GM23248 (cell line): ENCODE data around the gene TOE1.

Experiments
- EZH2 ChIP-seq: fragments of 200-600 bp; sonication (generic); IDR thresholded peaks from 2 replicates; pipeline ENCODE4 v1.6.1; 2018; ENCODE audit warnings: antibody characterized with exemption, mild to moderate bottlenecking; ENCODE audit not compliant: insufficient read depth, poor library complexity, severe bottlenecking
- EZH2phosphoT487 ChIP-seq: fragments of 200-600 bp; sonication (generic); IDR thresholded peaks from 2 replicates; pipeline ENCODE4 v1.6.1; 2018; ENCODE audit warnings: antibody characterized with exemption, moderate library complexity, mild to moderate bottlenecking, low read depth; ENCODE audit not compliant: insufficient read depth

DNA sequence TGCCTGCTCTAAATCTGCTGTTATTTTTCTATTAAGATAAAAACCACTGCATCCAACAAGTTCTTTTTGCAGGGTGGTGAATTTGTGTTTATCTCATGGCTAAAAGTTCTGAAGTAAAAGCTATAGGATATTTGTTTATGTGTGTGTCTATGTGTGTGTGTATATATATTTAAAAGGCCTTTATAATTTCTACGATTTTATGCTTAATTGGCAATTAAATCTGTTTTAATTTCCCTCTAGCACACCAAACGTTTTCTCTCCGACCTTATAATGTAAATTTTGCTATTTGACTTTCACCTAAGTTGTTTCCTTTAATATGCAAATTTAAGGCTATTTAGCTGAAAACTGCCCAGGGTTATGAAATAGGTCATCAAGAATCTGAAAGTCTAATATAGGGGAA lies 33.1 kb upstream of the TOE1 start:
- no peak for TF ChIP-seq EZH2
- no peak for TF ChIP-seq EZH2phosphoT487
